GM18520 (cell line): ENCODE data around the gene EFCAB9.

Experiments
- ATAC-seq: cut with Tn5 transposase; IDR thresholded peaks from one replicate; pipeline ENCODE4 v1.9.1; 2021; ENCODE audit not compliant: unreplicated experiment

Gene EFCAB9

DNA sequence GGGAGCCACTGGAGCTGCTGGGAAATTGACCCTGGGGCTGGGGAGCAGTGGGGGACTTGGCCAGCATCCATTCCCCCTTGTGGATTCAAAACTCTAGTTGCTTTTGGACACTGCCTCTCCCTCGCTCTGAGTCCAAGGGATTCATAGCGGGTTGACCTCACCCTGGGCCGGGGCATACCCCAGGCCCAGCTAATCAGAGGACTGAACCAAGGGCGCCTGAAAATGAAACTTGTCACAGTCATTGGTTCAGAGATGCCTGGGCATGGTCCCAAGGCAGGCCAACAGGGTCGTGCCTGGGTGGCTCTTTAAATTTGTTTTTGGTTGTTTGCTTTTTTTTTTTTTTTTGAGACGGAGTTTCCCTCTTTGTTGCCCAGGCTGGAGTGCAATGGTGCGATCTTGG lies 28.5 kb upstream of the EFCAB9 start:
- ATAC-seq: peak; percentile 50

DNA sequence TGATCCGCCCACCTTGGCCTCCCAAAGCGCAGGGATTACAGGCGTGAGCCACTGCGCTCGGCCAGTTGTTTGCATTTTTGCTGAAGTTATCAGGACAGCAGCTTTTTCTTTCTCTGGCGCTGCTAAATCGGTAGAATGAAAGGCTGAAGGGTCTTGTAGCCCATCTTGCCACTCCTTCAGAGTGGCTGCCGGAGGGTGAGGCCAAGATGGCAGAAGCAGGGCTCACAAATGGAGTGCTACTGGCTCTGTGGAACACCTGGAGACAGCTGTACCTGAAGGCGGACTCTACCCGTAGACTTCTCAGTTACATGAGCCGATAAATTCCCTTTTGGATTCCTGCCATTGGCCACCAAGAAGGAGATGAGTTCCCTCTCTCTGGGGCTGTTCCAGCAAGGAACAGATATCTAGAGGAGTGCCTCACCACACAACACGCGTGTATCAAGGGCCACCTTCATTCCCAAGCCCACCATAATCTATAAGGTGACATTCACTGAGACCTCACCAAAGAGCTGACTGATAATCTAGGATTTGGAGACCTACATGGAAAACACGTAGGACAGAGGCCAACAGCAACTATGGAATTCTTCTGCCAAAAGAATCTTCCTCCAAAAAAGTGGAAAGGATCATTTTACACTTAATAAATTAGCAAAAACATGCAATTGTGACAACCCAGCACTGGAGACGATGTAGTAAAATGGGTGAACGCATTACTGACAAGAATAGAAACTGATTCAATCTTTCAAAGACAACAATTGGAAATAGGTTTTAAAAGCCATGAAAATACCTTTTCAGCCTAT lies 27.7 kb upstream of the EFCAB9 start:
- no peak for ATAC-seq

DNA sequence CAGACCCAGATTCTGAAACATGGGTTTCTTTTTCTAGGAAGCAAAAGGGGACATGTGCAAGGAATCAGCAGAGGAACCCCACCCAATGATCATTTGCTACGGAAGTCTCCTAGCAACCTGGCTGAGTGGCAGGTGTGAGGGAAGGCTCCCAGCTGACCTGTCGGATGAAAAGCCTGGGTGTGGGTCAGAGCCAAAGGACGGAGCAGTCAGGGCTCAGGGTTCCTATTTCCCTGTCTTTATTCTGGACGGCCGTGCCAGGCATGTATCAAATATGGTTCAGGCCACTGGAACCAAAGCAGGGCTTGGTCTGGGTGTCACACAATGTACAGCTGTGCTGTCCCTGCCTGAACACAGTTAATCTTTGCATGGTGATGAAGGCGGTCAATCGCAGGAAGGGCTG lies 26.1 kb upstream of the EFCAB9 start:
- no peak for ATAC-seq

DNA sequence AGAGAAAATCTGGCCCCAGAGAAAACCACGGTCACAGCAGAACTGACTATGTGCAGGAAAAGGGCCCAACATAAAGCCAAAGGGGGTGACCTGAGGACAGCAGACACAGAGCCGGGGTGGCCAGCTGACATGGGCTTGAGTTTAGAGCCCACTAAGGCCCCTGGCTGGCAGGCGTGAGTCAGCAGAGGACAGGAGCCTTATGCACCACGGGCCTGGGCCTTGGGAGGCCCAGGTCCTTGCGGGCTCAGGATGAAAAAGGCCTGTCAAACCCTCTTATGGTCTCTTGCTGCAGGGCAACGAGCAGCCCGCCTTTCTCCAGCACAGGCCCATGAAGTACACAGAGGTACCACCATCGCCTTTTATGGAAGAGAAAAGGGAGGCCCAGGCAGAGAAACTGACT lies 25.7 kb upstream of the EFCAB9 start:
- no peak for ATAC-seq

DNA sequence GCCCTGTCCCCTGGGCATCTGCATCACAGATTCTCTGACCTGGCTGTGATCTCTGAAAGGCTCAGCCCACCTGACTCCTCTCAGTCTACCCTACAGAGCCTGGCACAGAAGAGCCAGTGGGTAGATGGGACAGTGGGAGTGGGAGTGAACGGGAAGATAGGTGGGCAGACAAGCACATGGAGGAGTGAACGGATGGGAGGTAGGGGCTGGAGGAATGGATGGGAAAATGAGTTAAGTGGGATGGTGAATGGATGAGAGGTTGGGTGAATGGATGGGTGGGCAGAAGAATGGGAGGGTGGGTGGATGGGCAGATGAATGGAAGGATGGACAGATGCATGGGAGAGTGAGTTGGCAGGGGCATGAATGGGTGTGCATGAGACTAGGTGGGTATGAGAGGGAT lies 24.8 kb upstream of the EFCAB9 start:
- no peak for ATAC-seq

DNA sequence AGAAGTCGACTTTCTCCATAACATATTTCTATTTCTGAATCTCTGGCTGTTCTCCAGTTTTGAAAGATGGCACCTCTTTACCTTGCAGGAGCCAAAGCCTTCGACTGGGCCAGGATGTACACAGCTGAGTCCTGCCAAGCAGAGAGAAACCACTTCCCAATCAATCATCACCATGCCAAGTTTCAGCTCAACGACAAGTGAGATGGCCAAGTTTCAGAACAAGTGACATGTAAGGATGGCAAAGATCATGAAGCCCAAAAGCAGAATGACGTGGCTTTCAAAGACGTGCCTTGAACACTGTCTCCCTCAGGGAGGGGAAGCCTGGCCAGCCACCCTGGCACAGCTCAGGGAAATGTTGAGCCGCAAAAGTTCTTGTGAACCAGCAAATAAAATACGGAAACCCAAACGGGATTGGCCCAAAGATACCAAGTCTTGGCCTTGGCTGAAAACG lies 23.7 kb upstream of the EFCAB9 start:
- no peak for ATAC-seq

DNA sequence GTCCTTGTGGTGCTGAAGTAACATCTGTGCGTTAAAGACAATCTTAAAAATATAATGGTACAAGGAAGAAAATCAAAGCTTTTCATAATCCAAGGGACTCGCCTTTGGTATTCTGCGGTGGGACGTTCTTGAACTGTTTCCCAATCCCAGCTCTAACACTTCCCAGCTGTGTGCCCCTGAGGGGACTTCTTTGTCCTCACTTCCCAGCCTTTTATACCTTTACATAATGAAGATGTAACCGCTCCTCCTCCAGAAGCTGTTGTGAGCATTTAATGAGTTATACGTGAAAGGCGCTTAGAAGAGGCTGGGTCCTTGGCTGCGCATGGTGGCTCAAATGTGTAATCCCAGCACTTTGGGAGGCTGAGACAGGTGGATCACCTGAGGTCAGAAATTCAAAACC lies 22.9 kb upstream of the EFCAB9 start:
- no peak for ATAC-seq

DNA sequence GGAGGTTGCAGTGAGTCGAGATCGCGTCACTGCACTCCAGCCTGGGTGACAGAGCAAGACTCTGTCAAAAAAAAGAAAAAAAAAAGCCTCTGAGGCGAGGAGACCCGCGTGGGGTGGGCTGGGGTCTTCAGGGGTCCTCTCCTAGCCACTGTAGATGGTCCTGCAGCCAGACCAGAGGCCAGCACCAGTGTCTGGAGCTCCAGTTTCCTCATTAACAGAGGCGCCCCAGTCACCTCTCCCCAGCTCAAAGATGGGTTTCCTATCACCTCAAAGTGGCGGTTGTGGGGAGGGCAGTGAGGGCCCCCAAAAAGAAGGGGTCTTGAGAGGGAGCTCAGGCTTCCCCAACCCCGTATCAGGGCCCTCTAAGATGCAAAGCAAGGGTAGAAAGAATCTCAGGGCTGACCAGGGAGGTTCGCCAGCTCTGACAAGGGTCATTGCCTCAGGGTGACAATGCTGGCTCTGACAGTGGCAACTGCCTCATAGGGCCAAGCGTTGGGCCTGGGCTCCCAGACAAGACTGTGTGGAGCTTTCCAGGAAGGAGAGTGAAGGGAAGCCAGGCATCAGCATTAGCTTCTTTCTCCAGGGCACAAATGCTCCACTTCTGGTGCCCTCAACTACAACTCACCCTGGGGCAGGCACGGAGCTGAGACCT lies 20.9 kb upstream of the EFCAB9 start:
- no peak for ATAC-seq

DNA sequence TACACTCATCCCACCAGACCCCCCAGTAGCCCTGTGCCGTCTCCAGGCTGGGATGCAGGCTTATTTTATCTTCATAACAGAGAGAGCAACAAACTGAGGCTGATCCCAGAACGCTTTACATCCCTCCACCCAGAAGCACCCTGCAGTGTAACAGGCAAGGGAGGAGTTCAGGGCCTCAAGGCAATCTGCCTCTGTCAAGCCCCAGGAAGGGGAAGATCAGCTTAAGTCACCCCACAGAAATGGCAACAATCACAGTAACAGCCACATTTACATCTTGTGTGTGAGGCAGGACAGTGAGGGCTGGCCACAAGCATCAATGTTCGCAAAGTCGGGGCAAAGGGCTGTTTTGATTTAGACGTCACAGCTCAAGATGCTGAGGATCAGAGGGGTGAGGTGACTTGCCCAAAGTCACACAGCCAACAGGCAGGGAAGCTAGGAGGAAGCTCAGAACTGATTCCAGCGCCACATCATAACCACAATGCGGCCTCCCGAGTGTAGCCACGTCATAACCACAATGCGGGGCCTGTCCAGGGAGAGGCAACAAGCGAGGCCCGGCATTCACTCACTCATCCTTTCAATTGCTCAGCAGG lies 20.3 kb upstream of the EFCAB9 start:
- ATAC-seq: no peak

DNA sequence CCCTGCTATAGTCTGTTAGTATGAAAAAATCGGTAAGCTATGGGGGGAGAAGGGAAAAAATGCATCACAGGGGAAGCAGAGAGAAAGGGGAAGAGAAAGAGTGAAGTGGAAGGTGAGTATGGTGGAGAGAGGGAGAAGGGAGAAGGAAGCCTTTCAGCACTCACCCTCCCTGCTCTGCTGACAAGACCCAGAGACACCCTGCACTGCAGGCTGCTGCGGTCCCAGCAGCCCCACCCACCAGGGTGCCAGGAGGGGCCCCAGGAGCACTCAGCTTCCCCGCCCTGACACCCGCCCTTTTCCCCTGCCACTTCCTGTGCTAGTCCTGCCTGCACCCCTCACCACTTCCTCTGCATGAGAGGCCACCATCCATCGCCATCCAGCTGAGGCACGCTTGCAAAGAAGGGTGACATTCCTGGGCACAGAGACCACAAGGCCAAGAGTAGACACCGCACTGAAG lies 18.7 kb upstream of the EFCAB9 start:
- ATAC-seq: peak; percentile 48

DNA sequence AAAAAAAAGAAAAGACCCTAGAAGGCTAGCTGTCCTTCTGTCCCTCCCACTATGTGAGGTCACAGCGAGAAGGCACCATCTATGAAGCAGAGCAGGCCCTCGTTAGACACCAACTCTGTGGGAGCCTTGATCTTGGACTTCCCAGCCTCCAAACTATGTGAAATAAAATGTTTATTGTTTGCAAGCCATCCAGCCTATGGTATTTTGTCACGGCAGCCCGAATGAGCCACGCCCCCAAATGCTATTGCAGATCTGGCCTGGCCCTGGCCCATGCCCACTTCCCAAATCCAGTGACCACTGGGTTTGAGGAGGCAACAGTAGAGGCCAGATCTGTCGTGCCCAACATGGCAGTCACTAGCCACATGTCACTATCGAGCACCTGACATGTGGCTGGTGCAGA lies 16.8 kb upstream of the EFCAB9 start:
- ATAC-seq: no peak

DNA sequence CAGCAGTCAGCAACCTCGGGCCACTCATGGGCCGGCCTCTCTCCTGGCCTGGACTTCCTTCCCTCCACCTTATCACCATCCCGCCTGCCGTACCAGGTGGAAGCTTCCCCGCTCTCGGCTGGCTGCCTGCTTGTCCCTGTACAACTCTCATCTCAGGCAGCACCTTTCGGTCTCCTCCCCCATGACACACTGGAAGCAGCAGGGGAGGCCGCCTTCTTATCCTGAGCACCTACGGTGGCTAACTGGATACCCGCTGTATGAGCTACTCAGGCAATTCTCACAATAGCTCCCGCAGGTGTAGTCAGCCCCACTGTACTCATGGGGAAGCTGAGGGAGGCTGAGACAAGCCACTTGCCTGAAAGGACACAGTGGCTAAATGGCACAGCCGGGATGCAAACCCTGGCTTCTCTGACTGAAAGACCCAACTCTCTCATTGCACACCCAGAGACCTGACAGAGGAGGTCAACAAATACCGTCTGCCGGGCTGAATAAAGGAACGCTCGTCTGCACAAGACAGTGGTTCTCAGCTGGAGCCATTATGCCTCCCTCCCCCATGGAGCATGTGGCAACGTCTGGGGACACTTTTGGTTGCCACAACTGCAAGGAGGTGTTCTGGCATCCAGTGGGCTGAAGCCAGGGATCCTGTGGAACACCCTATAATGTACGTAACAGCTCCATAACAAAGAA lies 15.5 kb upstream of the EFCAB9 start:
- no peak for ATAC-seq

DNA sequence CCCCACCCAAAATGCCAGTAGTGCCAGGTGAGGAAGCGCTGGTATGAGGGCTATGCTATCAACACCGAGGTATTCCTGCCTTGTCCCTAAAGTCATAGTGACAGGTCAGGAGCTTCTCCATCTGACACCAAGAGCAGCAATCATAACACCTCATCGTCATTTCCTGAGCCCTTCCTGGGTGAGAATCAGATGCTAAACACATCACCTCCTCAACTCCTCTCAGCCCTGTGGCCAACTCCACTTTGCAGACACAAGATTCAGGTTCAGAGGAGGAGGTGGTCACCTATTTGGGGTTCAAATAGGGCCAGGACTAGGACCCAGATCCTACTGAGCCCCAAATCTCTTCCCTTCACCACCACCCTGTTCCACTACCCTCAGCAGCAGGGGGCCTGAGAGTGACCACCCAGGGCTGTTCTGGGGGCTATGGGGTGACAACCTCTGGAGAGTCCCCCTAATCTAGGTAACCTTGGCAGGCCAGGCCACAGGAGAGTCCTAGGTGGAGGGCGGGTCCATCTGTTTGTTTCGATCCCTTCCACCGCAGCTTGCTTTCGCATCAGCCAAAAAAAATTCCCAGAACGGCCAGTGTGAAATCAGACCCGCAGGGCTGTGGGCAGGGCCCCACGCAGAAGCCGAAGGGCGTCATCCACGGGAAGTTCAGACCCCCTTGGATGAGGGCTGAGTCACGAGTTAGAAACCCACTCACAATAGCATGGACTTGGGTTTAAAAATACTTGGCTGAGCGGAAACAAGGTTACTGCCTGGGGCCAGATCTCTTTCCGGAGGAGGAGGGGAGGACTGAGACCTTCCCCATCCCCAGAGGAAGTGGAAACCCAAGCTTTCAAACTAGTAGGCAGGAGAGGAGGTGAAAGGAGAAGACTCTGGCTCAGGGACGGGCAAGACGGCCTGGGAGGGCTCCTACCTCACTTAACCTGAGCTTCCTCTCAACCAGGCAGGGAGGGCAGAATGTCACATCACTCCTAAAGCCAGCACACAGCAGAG lies 14.7 kb upstream of the EFCAB9 start:
- no peak for ATAC-seq

DNA sequence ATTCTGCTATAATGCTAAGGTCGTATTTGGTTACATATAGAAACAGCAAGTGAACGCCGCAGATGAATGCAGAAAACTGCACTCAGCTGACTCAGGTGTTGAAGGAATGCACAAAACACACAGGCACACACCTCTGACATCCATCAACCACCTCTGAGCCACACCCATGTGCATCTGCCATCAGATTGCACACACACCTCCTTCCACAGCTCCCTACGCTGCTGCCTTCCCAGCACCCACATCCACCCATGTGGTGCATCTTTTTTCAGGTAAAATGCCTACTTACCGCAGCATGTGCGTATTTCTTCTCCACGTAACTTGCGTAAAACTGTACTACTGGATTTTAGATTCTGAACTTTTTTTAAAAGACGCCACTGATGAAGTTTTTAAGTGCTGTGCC lies 13.0 kb upstream of the EFCAB9 start:
- no peak for ATAC-seq

DNA sequence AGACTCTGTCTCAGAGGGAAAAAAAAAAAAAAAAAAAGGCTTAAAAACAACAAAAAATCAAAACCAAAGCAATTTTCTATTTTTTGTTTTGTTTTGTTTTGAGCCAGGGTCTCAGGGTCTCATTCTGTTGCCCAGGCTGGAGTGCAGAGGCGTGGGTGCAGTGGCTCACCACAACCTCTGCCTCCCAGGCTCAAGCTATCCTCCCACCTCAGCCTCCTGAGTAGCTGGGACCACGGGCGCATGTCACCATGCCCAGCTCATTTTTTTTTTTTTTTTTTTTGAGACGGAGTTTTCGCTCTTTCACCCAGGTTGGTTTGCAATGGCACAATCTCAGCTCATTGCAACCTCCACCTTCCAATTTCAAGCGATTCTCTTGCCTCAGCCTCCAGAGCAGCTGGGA lies 11.7 kb upstream of the EFCAB9 start:
- no peak for ATAC-seq

DNA sequence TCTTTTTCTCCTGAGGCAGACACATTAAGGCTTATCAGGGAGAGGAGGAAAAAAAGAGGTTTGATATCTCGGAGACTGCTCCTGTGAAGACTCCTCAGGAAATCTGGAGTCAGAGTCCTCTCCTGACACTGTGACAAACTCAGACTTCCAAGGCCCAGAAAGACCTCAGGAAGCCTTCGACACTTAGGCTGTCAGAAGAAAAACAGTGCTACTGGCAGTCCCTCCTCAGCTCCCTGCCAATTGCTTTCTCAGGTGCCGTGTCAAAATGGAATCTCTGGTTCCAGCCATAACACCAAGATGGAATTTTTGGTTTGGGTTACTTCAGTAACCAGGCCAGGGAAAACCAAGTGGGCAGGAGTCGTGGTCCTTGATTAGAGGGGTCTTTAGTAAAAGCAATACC lies 10.1 kb upstream of the EFCAB9 start:
- ATAC-seq: no peak

DNA sequence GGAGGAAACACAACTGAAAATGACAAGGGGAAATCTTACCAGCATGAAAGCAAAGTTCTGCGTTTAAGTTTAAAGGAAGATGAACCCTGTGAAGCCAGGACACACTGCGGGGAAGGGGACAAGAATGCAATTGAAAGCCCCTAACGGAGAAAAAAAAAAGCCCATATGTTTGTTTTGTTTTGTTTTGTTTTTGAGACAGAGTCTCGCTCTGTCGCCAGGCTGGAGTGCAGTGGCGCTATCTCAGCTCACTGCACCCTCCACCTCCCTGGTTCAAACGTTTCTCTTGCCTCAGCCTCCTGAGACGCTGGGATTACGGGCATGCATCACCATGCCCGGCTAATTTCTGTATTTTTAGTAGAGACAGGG lies 8.9 kb upstream of the EFCAB9 start:
- no peak for ATAC-seq

DNA sequence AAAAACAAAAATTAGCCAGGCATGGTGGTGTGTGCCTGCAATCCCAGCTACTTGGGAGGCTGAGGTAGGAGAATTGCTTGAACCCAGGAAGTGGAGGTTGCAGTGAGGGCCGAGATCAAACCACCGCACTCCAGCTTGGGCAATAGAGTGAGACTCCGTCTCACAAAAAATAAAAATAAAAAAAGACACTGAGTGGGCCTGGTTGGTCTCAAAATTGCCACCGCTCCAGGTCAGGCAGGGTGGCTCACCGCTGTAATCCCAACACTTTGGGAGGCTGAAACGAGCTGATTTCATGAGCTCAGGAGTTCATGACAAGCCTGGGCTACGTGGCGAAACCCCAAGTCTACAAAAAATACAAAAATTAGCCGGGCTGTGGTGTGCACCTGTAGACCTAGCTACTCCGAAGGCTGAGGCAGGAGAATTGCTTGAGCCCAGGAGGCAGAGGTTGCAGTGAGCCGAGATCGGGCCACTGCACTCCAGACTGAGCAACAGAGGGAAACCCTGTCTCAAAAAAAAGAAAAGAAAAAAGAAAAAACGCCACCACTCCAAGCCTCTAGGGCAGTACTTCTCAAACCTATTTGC lies 7.8 kb upstream of the EFCAB9 start:
- no peak for ATAC-seq

DNA sequence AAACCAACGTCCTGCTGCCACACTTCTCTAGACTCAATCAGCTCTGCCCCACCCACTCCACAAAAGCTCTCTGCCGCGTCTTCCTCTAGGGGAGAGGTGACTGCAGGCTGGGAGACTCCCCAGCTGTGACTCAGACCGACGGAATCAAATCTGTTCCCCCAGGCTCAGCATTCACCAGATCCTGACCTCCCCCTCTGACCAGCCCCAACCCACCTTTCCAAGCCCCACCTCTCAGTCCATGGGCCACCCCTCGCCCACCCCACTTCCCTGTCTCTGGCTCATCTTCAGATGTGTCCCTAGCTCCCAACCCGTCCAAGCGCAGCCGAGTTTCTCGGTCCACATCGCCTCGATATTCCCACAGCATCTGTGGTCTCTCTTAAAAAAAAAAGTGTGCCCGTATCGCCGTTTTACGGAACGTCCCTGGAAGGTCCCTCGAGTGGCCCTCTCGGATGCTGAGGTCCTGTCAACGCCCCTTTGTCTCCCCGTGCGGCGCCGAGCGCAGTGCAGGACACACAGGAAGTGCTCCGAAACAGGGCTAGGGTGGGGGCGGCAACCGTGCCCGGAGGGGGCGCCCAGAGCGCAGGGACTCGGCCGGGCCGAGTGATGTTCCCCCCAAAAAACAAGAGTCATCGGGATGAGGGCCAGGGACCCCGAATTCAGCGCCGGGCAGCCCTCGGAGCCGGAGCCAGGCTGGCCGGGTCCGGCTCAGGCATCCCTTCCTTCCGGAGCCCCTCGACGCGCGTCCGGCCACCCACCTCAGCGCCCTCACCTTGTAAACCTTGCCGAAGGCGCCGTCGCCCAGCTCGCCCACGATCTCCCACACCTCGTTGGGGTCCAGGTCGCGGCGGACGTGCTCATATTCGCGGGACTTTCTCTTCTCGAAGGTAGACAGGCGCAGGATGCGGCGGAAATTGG lies 6.6 kb upstream of the EFCAB9 start:
- ATAC-seq: peak; percentile 19
